Bronchial epithelial cell (primary cell): Measurements from ENCODE around the gene POLR2H. TPM values are rescaled to one million over a fixed set of nuclear protein-coding genes. Genes with fewer than 3 reads are reported as not detected.

ENCODE experiments used
- DNase-seq: peaks from one replicate; pipeline ENCODE4 v3.0.0-alpha.2; 2010; ENCODE audit warnings: low read depth
- FAIRE-seq: peaks from 2 replicates; lab custom pipeline; 2011; peaks lifted over from hg19 to GRCh38; lab: Jason Lieb, UNC
- H3K27me3 ChIP-seq: 2 replicates; pipeline ENCODE4 v1.5.1; 2011; ENCODE audit warnings: low read length; ENCODE audit not compliant: control insufficient read depth, insufficient read depth
- H3K36me3 ChIP-seq: 2 replicates; pipeline ENCODE4 v1.5.1; 2011; ENCODE audit warnings: low read length; ENCODE audit not compliant: control insufficient read depth, insufficient read depth
- H3K4me3 ChIP-seq: 2 replicates; pipeline ENCODE4 v1.5.1; 2011; ENCODE audit warnings: mild to moderate bottlenecking, low read depth, low read length, control low read depth
- CTCF ChIP-seq: IDR thresholded peaks from 2 replicates; pipeline ENCODE4 v1.5.1; 2011; ENCODE audit warnings: mild to moderate bottlenecking, moderate library complexity, low read length, control low read depth, inconsistent platforms; ENCODE audit not compliant: insufficient read depth, severe bottlenecking
- total RNA-seq: library from RNA; depleted of rRNA; stranded (reverse); fragments of >200 nt; gene quantifications from 2 replicates; pipeline ENCODE4 v1.2.1, GENCODE V29; 2014

Gene POLR2H
- total RNA-seq, 1 donor from 2014 or later: 112 TPM

DNA sequence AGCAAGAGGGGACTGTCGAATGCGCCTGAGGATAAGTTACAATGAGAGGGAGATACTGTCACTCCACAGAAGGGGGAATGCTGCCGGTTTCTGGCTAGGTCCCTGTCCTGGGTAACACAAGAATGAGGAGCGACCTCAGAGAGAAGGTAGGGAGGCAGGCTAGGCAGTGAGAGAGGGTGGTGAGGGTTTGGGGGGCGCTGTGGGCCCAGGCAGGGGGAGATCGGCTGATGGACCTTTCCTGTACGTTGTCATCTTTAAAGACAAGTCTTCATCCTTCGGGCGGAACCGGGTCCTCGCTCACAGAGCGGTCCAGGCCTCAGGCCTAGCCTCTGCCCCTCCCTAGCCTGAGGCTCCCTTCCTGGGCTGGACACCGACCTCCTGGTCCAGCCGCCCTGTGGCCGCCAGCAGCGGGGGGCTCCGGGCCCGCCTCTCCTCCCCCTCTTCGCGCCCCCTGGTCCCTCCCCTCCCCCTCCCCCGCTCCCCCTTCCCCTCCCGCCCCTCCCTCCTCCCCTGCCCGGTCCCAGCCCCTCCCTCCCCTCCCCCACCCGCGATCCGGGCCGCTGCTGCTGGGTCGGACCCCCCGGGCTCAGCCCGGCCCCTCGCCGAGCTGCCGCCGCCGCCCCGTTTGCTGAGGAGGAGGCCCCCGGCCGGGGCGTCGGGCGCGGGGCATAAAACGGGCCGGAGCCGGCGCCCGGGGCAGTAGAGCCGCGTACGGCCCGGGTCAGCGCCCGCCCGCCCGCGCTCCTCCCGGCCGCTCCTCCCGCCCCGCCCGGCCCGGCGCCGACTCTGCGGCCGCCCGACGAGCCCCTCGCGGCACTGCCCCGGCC is 18.1 kb downstream of the POLR2H start, which contains the start of gene CHRD:
CHRD (plus strand) TSS at position 697 of the 827 bp plus-strand sequence. CDS start 265 bp downstream, outside the sequence.
- Histone ChIP-seq H3K36me3 (no peaks in the 10 kb centered on the region), H3K4me3 (peak within 1 kb of the TSS; percentile 11), H3K27me3 (peaks cover 46% of the 10 kb centered on the region)
- TF ChIP-seq CTCF: no peak
- FAIRE-seq (no peak), DNase-seq (no peak)

GRCh38 chr3:184380185-184380626 is 18.7 kb downstream of the POLR2H start:
- peaks cover 46% of the 10 kb centered on the region for H3K27me3 ChIP-seq
- peak overlapping the region; percentile 11 for H3K4me3 ChIP-seq
- DNase-seq: no peak
- TF ChIP-seq CTCF: no peak
- H3K36me3 ChIP-seq: no peaks in the 10 kb centered on the region
- FAIRE-seq: no peak

- no peak overlapping the region for H3K4me3 ChIP-seq
- no peaks in the 10 kb centered on the region for H3K36me3 ChIP-seq
- peaks cover 42% of the 10 kb centered on the region for H3K27me3 ChIP-seq
- FAIRE-seq: no peak
- TF ChIP-seq CTCF: no peak
- no peak for DNase-seq
These were observed 19.2 kb downstream of the POLR2H start for GRCh38 chr3:184380627-184381260.

GRCh38 chr3:184381261-184382224 is 20.0 kb downstream of the POLR2H start:
- TF ChIP-seq CTCF: no peak
- H3K36me3 ChIP-seq: no peaks in the 10 kb centered on the region
- FAIRE-seq (no peak), DNase-seq (no peak)
- H3K4me3 ChIP-seq: no peak overlapping the region
- peaks cover 37% of the 10 kb centered on the region for H3K27me3 ChIP-seq

- Histone ChIP-seq H3K27me3 (peaks cover 37% of the 10 kb centered on the region), H3K4me3 (no peak overlapping the region), H3K36me3 (no peaks in the 10 kb centered on the region)
- FAIRE-seq (no peak), DNase-seq (no peak)
- no peak for TF ChIP-seq CTCF
These were observed 21.0 kb downstream of the POLR2H start for GRCh38 chr3:184382326-184383032.
